ENCODE measurements around the gene FCGR3A.
"Not testable (repeated sequence)": the region's sequence is repeated elsewhere in the genome, so short reads cannot be mapped to it uniquely, and the experiment has no call there.

- TF ChIP-seq POLR2A, CTCF, POLR2AphosphoS5, EP300 (IDR thresholded peaks at IDR 0.05): not testable (repeated sequence)
Observed at GRCh38 chr1:161589365-161589764, 39.7 kb upstream of the FCGR3A start.

All from gastroesophageal sphincter (tissue), 3 donors.